Chondrocyte (in vitro differentiated cells): ENCODE results near the gene PLEKHA5. TPM values are rescaled to one million over a fixed set of nuclear protein-coding genes. Genes with fewer than 3 reads are reported as not detected.

Experiments
- DNase-seq: peaks from one replicate; pipeline ENCODE4 v3.0.0; 2021; ENCODE audit warnings: mixed read lengths, low spot score
- H3K27ac Mint-ChIP-seq: one replicate; pipeline ENCODE4 v1.8.0; 2021; ENCODE audit warnings: mild to moderate bottlenecking, moderate library complexity, mixed read lengths; ENCODE audit not compliant: unreplicated experiment
- H3K27me3 Mint-ChIP-seq: 2 replicates; pipeline ENCODE4 v1.8.0; 2021; ENCODE audit warnings: low read depth, mixed read lengths
- H3K36me3 Mint-ChIP-seq: 2 replicates; pipeline ENCODE4 v1.8.0; 2021; ENCODE audit warnings: low read depth, mixed read lengths
- H3K4me1 Mint-ChIP-seq: 2 replicates; pipeline ENCODE4 v1.8.0; 2021; ENCODE audit warnings: low read depth, mild to moderate bottlenecking, mixed read lengths
- H3K4me3 Mint-ChIP-seq: one replicate; pipeline ENCODE4 v1.8.0; 2021; ENCODE audit warnings: mild to moderate bottlenecking, moderate library complexity, mixed read lengths; ENCODE audit not compliant: unreplicated experiment
- H3K9me3 Mint-ChIP-seq: 2 replicates; pipeline ENCODE4 v1.8.0; 2021; ENCODE audit warnings: low read depth, mixed read lengths
- CTCF ChIP-seq: fragments of 200-600 bp; sonication (generic); IDR thresholded peaks from 2 replicates; pipeline ENCODE4 v1.5.0; 2021; ENCODE audit warnings: antibody characterized with exemption, mild to moderate bottlenecking, moderate library complexity
- total RNA-seq: library from RNA; stranded (reverse); gene quantifications from 3 replicates; pipeline ENCODE4 v1.2.1, GENCODE V29; 2021

Gene PLEKHA5
- total RNA-seq, 1 donor from 2014 or later, result 8.9 TPM

GRCh38 chr12:19409376-19409775 is 279.8 kb downstream of the PLEKHA5 start:
- peaks cover 31% of the 10 kb centered on the region for H3K4me1 Mint-ChIP-seq
- no peaks in the 10 kb centered on the region for H3K36me3 Mint-ChIP-seq
- no peaks in the 10 kb centered on the region for H3K27me3 Mint-ChIP-seq
- H3K9me3 Mint-ChIP-seq, result no peaks in the 10 kb centered on the region
- no peak for TF ChIP-seq CTCF
- peak overlapping the region; percentile 92 for H3K27ac Mint-ChIP-seq
- H3K4me3 Mint-ChIP-seq, result peak overlapping the region; percentile 22
- DNase-seq, result no peak

GRCh38 chr12:19410211-19410610 is 280.7 kb downstream of the PLEKHA5 start:
- no peak for DNase-seq
- Mint-ChIP-seq H3K27ac (peak overlapping the region; percentile 36), H3K36me3 (no peaks in the 10 kb centered on the region), H3K4me3 (no peak overlapping the region), H3K27me3 (no peaks in the 10 kb centered on the region), H3K9me3 (no peaks in the 10 kb centered on the region), H3K4me1 (peaks cover 31% of the 10 kb centered on the region)
- TF ChIP-seq CTCF, result no peak

GRCh38 chr12:19410629-19411185 is 281.2 kb downstream of the PLEKHA5 start:
- Mint-ChIP-seq H3K36me3 (no peaks in the 10 kb centered on the region), H3K4me1 (peaks cover 31% of the 10 kb centered on the region), H3K27me3 (no peaks in the 10 kb centered on the region), H3K4me3 (no peak overlapping the region), H3K9me3 (no peaks in the 10 kb centered on the region), H3K27ac (no peak overlapping the region)
- TF ChIP-seq CTCF, result no peak
- no peak for DNase-seq

GRCh38 chr12:19411234-19412204 is 282.0 kb downstream of the PLEKHA5 start:
- peak overlapping the region; percentile 4 for H3K27ac Mint-ChIP-seq
- peaks cover 31% of the 10 kb centered on the region for H3K4me1 Mint-ChIP-seq

More at GRCh38 chr12:19411234-19412204, 282.0 kb downstream of the PLEKHA5 start:
- TF ChIP-seq CTCF, result no peak
- Mint-ChIP-seq H3K27me3 (no peaks in the 10 kb centered on the region), H3K4me3 (no peak overlapping the region), H3K36me3 (no peaks in the 10 kb centered on the region), H3K9me3 (no peaks in the 10 kb centered on the region)
- DNase-seq, result no peak
